Heart right ventricle (tissue), 16 donors: Measurements from ENCODE around the gene KCNS3. TPM values are rescaled to one million over a fixed set of nuclear protein-coding genes. Genes with fewer than 3 reads are reported as not detected.

Source experiments
- ATAC-seq, 8 donors: fragments of 200-7000 bp; cut with Tn5 transposase; one replicate each; pipeline ENCODE4 v1.9.1; 2020; ENCODE audit warnings: mild to moderate bottlenecking in 8 of 8, moderate library complexity in 8 of 8, moderate number of reproducible peaks in 1 of 8
- DNase-seq, 2 donors: peaks; one replicate each; pipeline ENCODE4 v3.0.0-alpha.2; 2020
- H3K27ac ChIP-seq, 10 donors: fragments of 200-600 bp; sonication (generic) in 2 of 10; one replicate each; pipeline versions ENCODE4 v1.5.0 to v1.8.0; 2020 to 2022; ENCODE audit warnings: mild to moderate bottlenecking in 3 of 10
- H3K27me3 ChIP-seq, 7 donors: fragments of 200-600 bp; one replicate each; pipeline ENCODE4 v1.8.0; 2021 to 2022; ENCODE audit warnings: mild to moderate bottlenecking in 2 of 7
- H3K36me3 ChIP-seq, 9 donors: fragments of 200-600 bp; sonication (generic) in 1 of 9; one replicate each; pipeline versions ENCODE4 v1.5.0 to v1.8.0; 2020 to 2022; ENCODE audit warnings: mild to moderate bottlenecking in 2 of 9
- H3K4me1 ChIP-seq, 9 donors: fragments of 200-600 bp; sonication (generic) in 1 of 9; one replicate each; pipeline versions ENCODE4 v1.5.0 to v1.8.0; 2020 to 2022; ENCODE audit warnings: mild to moderate bottlenecking in 4 of 9
- H3K4me3 ChIP-seq, 10 donors: fragments of 200-600 bp; sonication (generic) in 2 of 10; one replicate each; pipeline versions ENCODE4 v1.5.0 to v1.8.0; 2020 to 2022; ENCODE audit warnings: mild to moderate bottlenecking in 7 of 10, moderate library complexity in 2 of 10
- H3K9me3 ChIP-seq, 11 donors: fragments of 200-600 bp in 10 of 11; sonication (generic) in 2 of 11; one replicate each; pipeline versions ENCODE4 v1.5.0 to v1.8.0; 2013 to 2022; ENCODE audit warnings: mild to moderate bottlenecking in 2 of 11, control low read depth in 1 of 11, moderate library complexity in 1 of 11
- CTCF ChIP-seq, 9 donors: fragments of 200-600 bp; sonication (generic) in 2 of 9; IDR thresholded peaks; one replicate each; pipeline versions ENCODE4 v1.5.0 to v1.8.0; 2021 to 2022; ENCODE audit warnings: antibody characterized with exemption in 9 of 9, mild to moderate bottlenecking in 5 of 9, moderate library complexity in 1 of 9
- WGBS, 2 donors: extraction: QIAGEN DNeasy Blood & Tissue Kit; methylation state at CpG; one replicate each; pipeline ENCODE4 v1.1.7; 2013; ENCODE audit warnings: inconsistent platforms in 1 of 2; 5-methylcytosine and 5-hydroxymethylcytosine counted together
- intact Hi-C, 10 donors: fragments of 100-400 bp; cut with DNase I; formaldehyde crosslinking; loops; one replicate each; pipeline versions ENCODE4 v1.11.1 to v1.14.2; 2022
- polyA plus RNA-seq, 2 donors: library from polyadenylated mRNA; stranded (reverse); fragments of 200-250 nt; gene quantifications; one replicate each; pipeline ENCODE4 v1.2.3, GENCODE V29; 2013
- total RNA-seq, 10 donors: library from RNA; stranded (reverse); fragmentation: NEBNext Ultra II Directional in 3 of 10; extraction: Animal tissue kit (Norgen Biotek cat#: 25700) in 3 of 10; gene quantifications; one replicate each; pipeline versions ENCODE4 v1.2.1 to v1.2.4, GENCODE V29; 2021 to 2023
- donor health status: Arrhythmogenic right ventricular cardiomyopathy.
- donor health status: ischemic (EF 13 %, LVEDD 7.1; RV severe dilation, severe dysfunction).
- donor health status: healthy with polysubstance abuse.
- donor health status: DM: no; HTN: yes; CAD: no.
- donor health status: DM: no; HTN: no; CAD: no.
- donor health status: ischemic (EF 25% LVEDD 6.9; RV normal size, moderate dysfunction).
- donor health status: ischemic (EF 25% LVEDD 5.7; RV mildly dilated, moderate dysfunction).
- donor health status: healthy.
- donor health status: DM: yes; HTN: yes; CAD: no.
- donor health status: Ischemic cardiomyopathy.
- donor health status: ischemic (EF 35%, LVEDD 5.7; RV mildly dilated, moderate dysfunction).
- donor health status: nonischemic (EF 11% LVEDD 7.7; RV severe dilation, severe dysfunction).
- donor health status: DM: yes; HTN: yes; CAD: no.
- donor health status: PGD.
- donor health status: ischemic (EF 29% LVEDD 5.4; RV normal size, mild dysfunction).
- donor health status: nonischemic (EF 23%, LVEDD 6.1; RV moderate dilation, normal function).

KCNS3 gene
- total and polyA plus RNA-seq, 12 donors: 1.5 to 3.8 (median 2.6) TPM

- Histone ChIP-seq H3K36me3 (no peaks in the 10 kb centered on the region), H3K4me3 (no peak overlapping the region), H3K27ac (no peak overlapping the region), H3K4me1 (peaks cover 0 to 9% (median 5%) of the 10 kb centered on the region in 9 donors), H3K9me3 (no peaks in the 10 kb centered on the region), H3K27me3 (peaks cover 0 to 36% (median 16%) of the 10 kb centered on the region in 7 donors)
- ATAC-seq (no peak), DNase-seq (no peak)
- intact Hi-C loops: loop anchor here in 1 of 10 donors (10.0 kb wide), 1 partner anchor 202 kb away; no protein-coding TSS in a partner anchor
- no peak for TF ChIP-seq CTCF (IDR thresholded peaks at IDR 0.05)
- 77 to 78% methylated on average over 2 of the region's 2 CpGs for WGBS, 2 donors
These were observed 5.4 kb upstream of the KCNS3 start for GRCh38 chr2:17873021-17873420.

GRCh38 chr2:17876590-17876989 is 1.9 kb upstream of the KCNS3 start:
- TF ChIP-seq CTCF (IDR thresholded peaks at IDR 0.05): no peak
- no peak overlapping the region for H3K4me3 ChIP-seq
- no peak for DNase-seq
- ATAC-seq: no peak
- intact Hi-C loops: loop anchor here in 1 of 10 donors (10.0 kb wide), 1 partner anchor 198 kb away; no protein-coding TSS in a partner anchor
- H3K9me3 ChIP-seq: no peaks in the 10 kb centered on the region
- H3K27ac ChIP-seq: no peak overlapping the region
- peaks cover 4 to 23% (median 19%) of the 10 kb centered on the region in 9 donors for H3K4me1 ChIP-seq
- 81 to 86% methylated on average over 4 of the region's 4 CpGs for WGBS, 2 donors
- peaks cover 0 to 70% (median 35%) of the 10 kb centered on the region in 7 donors for H3K27me3 ChIP-seq
- H3K36me3 ChIP-seq: no peaks in the 10 kb centered on the region

GRCh38 chr2:17877811-17878280 is 621 bp upstream of the KCNS3 start:
- peak in 3 of 8 donors; percentile 12 to 23 (median 20) for ATAC-seq
- peaks cover 0 to 74% (median 35%) of the 10 kb centered on the region in 7 donors for H3K27me3 ChIP-seq
- no peaks in the 10 kb centered on the region for H3K9me3 ChIP-seq
- WGBS, 2 donors: 2 to 3% methylated on average over 28 of the region's 28 CpGs
- H3K4me1 ChIP-seq: peaks cover 4 to 23% (median 19%) of the 10 kb centered on the region in 9 donors
- H3K27ac ChIP-seq: peak overlapping the region in 6 of 10 donors; percentile 16 to 65 (median 40)
- peak overlapping the region; percentile 40 to 85 (median 68) for H3K4me3 ChIP-seq
- intact Hi-C loops: loop anchor here in 1 of 10 donors (10.0 kb wide), 1 partner anchor 197 kb away; no protein-coding TSS in a partner anchor
- no peak for TF ChIP-seq CTCF (IDR thresholded peaks at IDR 0.05)
- H3K36me3 ChIP-seq: no peaks in the 10 kb centered on the region
- peak; percentile 5 to 18 for DNase-seq

GRCh38 chr2:17879137-17879912 is 858 bp downstream of the KCNS3 start:
- Histone ChIP-seq H3K9me3 (peaks cover 0 to 3% (median 0%) of the 10 kb centered on the region in 11 donors), H3K4me1 (peaks cover 4 to 23% (median 19%) of the 10 kb centered on the region in 9 donors), H3K36me3 (no peaks in the 10 kb centered on the region), H3K27ac (peak overlapping the region; percentile 18 to 66 (median 46)), H3K4me3 (peak overlapping the region; percentile 62 to 85 (median 68)), H3K27me3 (peaks cover 0 to 68% (median 35%) of the 10 kb centered on the region in 7 donors)
- DNase-seq (peak; percentile 65 to 72), ATAC-seq (peak; percentile 72 to 92 (median 78))
- intact Hi-C loops: loop anchor here in 1 of 10 donors (10.0 kb wide), 1 partner anchor 195 kb away; no protein-coding TSS in a partner anchor
- TF ChIP-seq CTCF (IDR thresholded peaks at IDR 0.05): peak in 7 of 9 donors; percentile 13 to 48 (median 18)
- WGBS, 2 donors: 2 to 6% methylated on average over 46 to 49 of the region's 49 CpGs
